Testis (tissue), 3 donors: ENCODE data around the gene ARHGEF7. TPM values are rescaled to one million over a fixed set of nuclear protein-coding genes. Genes with fewer than 3 reads are reported as not detected.

ENCODE experiments used
- DNase-seq: peaks from one replicate; pipeline ENCODE4 v3.0.0-alpha.2; 2019
- H3K27ac ChIP-seq, 2 donors: fragments of 200-600 bp; sonication (generic); one replicate each; pipeline ENCODE4 v1.5.1; 2019
- H3K27me3 ChIP-seq: fragments of 200-600 bp; sonication (generic); one replicate; pipeline ENCODE4 v1.5.1; 2019
- H3K36me3 ChIP-seq: fragments of 200-600 bp; sonication (generic); one replicate; pipeline ENCODE4 v1.5.1; 2017; ENCODE audit warnings: low read depth; ENCODE audit errors: missing control alignments
- H3K4me1 ChIP-seq: fragments of 200-600 bp; sonication (generic); one replicate; pipeline ENCODE4 v1.5.1; 2019
- H3K4me3 ChIP-seq, 2 donors: fragments of 200-600 bp; sonication (generic); one replicate each; pipeline ENCODE4 v1.5.1; 2017 to 2019
- H3K9me3 ChIP-seq: fragments of 200-600 bp; sonication (generic); one replicate; pipeline ENCODE4 v1.5.1; 2017
- CTCF ChIP-seq, 3 experiments: fragments of 450-650 bp in 2 of 3; fragments of 200-600 bp in 1 of 3; sonication (generic) in 1 of 3; IDR thresholded peaks; one replicate each; pipeline ENCODE4 v1.5.1; 2016 to 2019; ENCODE audit warnings: antibody characterized with exemption in 3 of 3, mild to moderate bottlenecking in 2 of 3, moderate library complexity in 1 of 3
- POLR2A ChIP-seq: fragments of 450-650 bp; IDR thresholded peaks from one replicate; pipeline ENCODE4 v1.6.1; 2017; ENCODE audit warnings: antibody characterized with exemption, mild to moderate bottlenecking, moderate library complexity
- WGBS, 2 donors: methylation state at CpG; one replicate each; pipeline ENCODE4 v1.1.5; 2018; 5-methylcytosine and 5-hydroxymethylcytosine counted together
- intact Hi-C: fragments of 100-400 bp; cut with DNase I; formaldehyde crosslinking; loops from one replicate; pipeline ENCODE4 v1.15.1; 2023; ENCODE audit warnings: low total_unique reads
- polyA plus RNA-seq: library from polyadenylated mRNA; stranded (reverse); fragments of 350-450 nt; fragmentation: Illumina TruSeq; extraction: RNeasy Lipid Tissue Mini Kit (QIAGEN cat#74804); gene quantifications from one replicate; pipeline ENCODE4 v1.2.3, GENCODE V29; 2014; ENCODE audit warnings: low read depth, low replicate concordance; ENCODE audit not compliant: insufficient read depth
- total RNA-seq, 2 donors: library from RNA; depleted of rRNA; stranded (reverse); fragments of >200 nt; gene quantifications; one replicate each; pipeline ENCODE4 v1.2.3, GENCODE V29; 2016

Gene ARHGEF7
- total and polyA plus RNA-seq, 3 donors from 2014 or later: 73.6 to 136 (median 118) TPM

DNA sequence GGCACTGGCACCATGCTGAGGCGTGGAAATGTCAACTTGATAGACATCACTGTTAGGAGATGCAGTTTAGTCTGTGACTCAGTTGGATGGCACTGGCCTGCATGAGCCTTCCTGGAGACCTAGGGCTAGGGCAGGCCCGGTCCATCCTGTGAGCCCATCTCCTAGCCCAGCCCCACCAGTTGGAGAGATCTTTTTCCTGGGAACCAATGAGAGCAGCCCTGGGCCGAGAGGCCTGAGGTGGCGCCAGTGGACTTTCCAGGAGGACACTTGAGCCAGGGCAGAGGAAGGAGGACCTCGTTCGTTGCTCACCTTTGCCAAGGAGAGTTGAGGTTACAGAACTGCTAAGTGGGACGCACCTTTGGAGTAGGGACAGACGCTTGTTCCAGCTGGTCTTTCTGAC is 104.8 kb downstream of the ARHGEF7 start:
- H3K9me3 ChIP-seq: no peaks in the 10 kb centered on the region
- WGBS, 2 donors: 81 to 88% methylated on average over 7 to 8 of the region's 8 CpGs

GRCh38 chr13:111225166-111225565 is 110.1 kb downstream of the ARHGEF7 start:
- intact Hi-C loops: no loop called here
- DNase-seq: no peak

More for the DNA sequence above, 104.8 kb downstream of the ARHGEF7 start:
- DNase-seq: no peak
- Histone ChIP-seq H3K4me3 (no peak overlapping the region), H3K36me3 (no peaks in the 10 kb centered on the region), H3K4me1 (peaks cover 33% of the 10 kb centered on the region), H3K27me3 (no peaks in the 10 kb centered on the region), H3K27ac (peak overlapping the region in 1 of 2 donors; percentile 34)
- intact Hi-C loops: loop anchor here (10.0 kb wide), 1 partner anchor 155 kb away; no protein-coding TSS in a partner anchor
- TF ChIP-seq CTCF (IDR thresholded peaks at IDR 0.05): no peak
- TF ChIP-seq POLR2A: no peak

GRCh38 chr13:111225810-111226546 is 110.9 kb downstream of the ARHGEF7 start:
- H3K9me3 ChIP-seq: no peaks in the 10 kb centered on the region
- WGBS, 2 donors: 90 to 92% methylated on average over 6 to 7 of the region's 7 CpGs
- intact Hi-C loops: no loop called here
- H3K36me3 ChIP-seq: no peaks in the 10 kb centered on the region
- no peaks in the 10 kb centered on the region for H3K27me3 ChIP-seq
- H3K4me1 ChIP-seq: no peaks in the 10 kb centered on the region
- no peak for DNase-seq
- TF ChIP-seq POLR2A (no peak), CTCF (IDR thresholded peaks at IDR 0.05) (no peak)
- H3K27ac ChIP-seq: no peak overlapping the region
- H3K4me3 ChIP-seq: no peak overlapping the region

More at GRCh38 chr13:111225166-111225565, 110.1 kb downstream of the ARHGEF7 start:
- TF ChIP-seq CTCF (IDR thresholded peaks at IDR 0.05): no peak
- no peak for TF ChIP-seq POLR2A
- H3K27ac ChIP-seq: no peak overlapping the region
- 93 to 96% methylated on average over 6 of the region's 6 CpGs for WGBS, 2 donors
- H3K27me3 ChIP-seq: no peaks in the 10 kb centered on the region
- no peaks in the 10 kb centered on the region for H3K36me3 ChIP-seq
- no peaks in the 10 kb centered on the region for H3K9me3 ChIP-seq
- H3K4me3 ChIP-seq: no peak overlapping the region
- no peaks in the 10 kb centered on the region for H3K4me1 ChIP-seq

- Histone ChIP-seq H3K9me3 (no peaks in the 10 kb centered on the region), H3K27ac (no peak overlapping the region), H3K36me3 (no peaks in the 10 kb centered on the region), H3K27me3 (no peaks in the 10 kb centered on the region), H3K4me1 (peaks cover 2% of the 10 kb centered on the region), H3K4me3 (no peak overlapping the region)
- no peak for TF ChIP-seq CTCF (IDR thresholded peaks at IDR 0.05)
- TF ChIP-seq POLR2A: no peak
- 66 to 75% methylated on average over 2 of the region's 2 CpGs for WGBS, 2 donors
- DNase-seq: no peak
- intact Hi-C loops: no loop called here
Measured at GRCh38 chr13:111227405-111227804, 112.3 kb downstream of the ARHGEF7 start.
